ENCODE measurements around the gene ZBTB20.

Gene ZBTB20

DNA sequence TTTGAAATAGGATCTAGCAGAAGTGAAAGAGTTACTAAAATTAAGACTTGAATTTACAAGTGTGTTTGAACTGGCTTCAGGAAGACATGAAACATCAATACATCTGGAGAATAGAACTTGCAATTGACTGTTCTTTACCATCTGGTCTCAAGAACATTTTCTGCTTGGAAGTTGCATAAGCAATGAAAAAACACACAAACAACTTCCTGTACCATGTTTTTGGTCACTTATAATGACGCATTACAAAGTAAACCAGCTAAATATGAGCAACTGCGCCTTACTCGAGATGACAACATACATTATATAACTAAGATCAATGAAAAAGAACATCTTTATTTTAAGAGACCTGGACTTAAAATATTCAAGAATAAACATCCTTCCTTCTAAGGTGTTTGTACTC, 740.8 kb downstream of the ZBTB20 start:
- DNase-seq (ENCODE audit: low spot score), result peak; percentile 13

DNA sequence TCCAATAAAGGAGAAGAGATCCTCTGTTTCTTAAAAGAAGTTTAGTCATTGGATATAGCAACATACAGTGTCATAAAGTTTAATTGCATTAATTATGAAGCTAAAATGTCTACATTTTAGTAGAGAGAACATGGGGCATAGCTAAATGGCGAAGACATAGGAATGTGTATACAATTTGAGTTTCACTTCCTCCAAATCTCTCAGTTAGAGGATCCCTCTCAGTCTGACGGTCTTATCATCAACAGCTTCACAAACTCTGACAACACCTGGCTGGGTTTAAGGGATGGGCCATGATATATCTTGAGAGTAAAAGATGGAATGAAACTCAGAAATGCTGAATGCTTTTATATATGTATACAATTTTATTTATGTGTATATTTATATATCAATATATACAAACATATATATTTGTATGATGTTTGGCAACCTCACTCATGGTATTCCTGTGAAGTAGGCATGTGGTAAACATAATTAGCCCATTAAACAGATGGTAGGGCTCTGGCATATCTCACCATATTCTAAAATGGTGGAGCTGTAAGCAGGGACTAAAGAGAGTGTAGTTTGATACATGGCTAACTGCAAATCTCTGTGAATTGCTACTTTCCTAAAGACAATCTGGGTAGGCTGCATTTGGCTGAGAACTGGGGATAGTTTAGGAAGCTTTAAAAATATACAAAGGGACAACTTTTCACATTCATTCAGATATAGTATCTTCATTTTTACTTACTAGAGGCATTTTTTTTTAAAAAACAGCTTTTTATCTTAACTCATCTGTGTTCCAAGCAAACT, 741.7 kb downstream of the ZBTB20 start:
- no peak for DNase-seq (ENCODE audit: low spot score)

DNA sequence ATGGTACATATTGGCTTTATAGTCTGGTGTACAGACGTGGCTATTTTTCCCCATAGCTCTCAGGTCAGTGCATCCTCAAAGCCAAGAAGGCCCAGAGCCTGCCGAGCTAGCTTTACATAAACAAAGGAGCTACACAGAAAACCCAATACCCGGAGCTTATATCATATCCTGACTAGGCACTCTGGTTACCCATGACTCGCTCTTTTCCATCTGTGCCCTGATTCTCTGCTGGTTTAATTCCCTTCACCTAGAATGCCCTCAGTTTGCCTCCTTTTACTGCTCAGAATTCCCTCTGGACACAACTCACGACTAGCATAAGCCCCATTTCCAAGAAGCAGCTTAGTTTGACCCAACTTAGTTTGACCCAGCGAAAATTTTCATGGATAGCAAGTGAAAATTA, 742.5 kb downstream of the ZBTB20 start:
- no peak for DNase-seq (ENCODE audit: low spot score)

DNA sequence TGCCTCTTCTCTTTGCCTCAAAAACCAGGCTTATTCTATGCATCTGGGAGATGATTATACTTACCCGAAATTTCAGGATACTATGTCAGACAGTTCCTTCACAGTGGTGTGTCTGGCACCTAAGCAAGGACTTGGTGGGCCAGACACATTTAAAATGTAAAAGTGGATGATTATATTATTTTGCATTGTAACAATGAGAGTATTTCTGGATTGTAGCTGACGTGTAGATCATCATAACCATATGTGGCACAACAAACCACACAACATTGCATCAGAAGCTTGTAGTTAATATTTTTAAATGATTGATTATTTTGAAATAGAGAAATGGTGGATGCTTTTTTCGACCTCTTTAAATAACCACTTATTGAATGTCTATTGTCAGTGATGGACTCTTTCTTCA, 744.2 kb downstream of the ZBTB20 start:
- DNase-seq (ENCODE audit: low spot score), result no peak

DNA sequence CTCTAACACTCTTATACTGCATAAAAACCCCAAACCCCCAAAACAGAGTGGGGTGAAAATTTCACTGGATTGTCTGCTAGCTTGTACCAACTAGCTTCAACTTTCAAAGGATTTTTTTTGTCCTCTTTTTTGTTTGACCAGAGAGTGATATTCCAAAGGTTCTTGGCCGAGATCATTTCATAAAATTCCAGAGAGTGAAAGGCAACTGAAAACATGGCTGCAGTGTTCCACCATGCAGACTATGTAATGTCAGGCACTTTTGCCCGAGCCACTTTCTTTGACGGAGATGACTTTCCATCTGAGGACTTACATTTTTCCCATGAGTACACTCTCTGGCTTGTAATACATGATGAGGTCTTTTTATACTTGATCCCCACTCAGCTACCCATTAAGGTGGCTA, 745.7 kb downstream of the ZBTB20 start:
- DNase-seq (ENCODE audit: low spot score), result no peak

DNA sequence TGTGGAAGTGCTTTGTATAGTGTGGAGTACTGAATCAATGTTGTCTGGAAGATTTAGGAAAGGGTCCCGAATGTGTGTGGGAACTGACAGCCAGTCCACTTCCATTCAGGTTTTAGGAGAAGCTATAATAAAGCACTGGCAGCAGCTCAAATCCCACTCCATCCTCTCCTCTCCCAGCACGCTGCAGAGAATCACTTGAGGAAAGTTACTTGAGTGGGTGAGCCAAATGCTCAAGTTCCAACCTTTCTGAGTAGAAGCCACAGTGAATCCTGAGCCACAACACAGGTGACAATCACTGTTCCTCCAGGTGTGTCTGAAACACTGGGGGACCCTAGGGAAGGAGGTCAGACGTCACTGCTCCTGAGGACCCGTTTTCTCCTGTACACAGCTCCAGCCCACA, 746.7 kb downstream of the ZBTB20 start:
- no peak for DNase-seq (ENCODE audit: low spot score)

DNA sequence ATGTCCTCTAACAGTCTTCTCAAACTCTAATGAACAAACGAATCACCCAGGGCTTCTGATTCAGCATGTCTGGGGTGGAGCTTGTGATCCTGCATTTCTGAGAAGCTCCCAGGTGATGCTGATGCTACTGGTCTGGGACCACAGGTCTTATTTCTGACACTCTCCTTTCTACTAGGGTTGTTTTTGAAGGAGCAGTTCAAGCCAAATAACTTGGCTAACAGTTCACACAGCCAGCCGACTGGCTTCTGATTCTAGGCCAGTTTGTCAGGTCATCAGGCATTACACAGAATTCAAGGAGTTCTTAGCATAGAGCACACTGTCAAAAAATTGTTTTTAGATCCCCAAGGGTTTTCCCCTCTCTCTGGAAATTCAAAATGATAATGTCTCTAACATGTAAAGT, 752.5 kb downstream of the ZBTB20 start:
- no peak for DNase-seq (ENCODE audit: low spot score)

DNA sequence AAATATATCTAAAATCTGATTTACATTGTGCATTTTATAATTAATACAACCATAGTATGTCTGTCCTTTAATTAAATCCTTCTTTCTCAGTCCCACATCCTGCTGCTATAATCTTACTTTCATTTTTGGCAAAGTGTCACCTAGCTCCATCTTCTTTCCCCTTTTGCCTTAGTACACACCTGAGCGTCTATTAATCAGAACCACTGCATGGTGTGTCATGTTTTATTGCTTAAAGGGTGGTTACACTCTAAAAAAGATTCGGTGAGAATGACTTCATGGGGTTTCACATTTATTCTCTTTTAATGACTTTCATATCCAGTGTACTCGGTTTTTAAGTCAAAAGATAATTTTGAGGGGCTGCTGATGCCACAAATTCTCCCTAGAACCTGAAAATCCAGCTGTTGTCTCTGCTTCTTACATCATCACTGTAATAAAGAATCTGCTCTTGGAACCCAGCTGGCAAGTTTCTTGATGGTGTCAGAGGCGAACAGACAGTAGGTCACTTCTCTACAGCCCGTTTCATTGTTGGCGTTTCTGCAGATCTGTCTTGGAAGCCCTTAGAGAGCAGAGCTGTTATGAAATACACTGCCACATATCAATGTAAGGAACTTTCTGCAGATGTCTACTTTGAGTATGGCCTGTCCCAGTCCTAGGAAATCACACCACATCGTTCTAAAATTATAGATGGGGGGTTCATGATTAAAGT, 753.6 kb downstream of the ZBTB20 start:
- no peak for DNase-seq (ENCODE audit: low spot score)

DNA sequence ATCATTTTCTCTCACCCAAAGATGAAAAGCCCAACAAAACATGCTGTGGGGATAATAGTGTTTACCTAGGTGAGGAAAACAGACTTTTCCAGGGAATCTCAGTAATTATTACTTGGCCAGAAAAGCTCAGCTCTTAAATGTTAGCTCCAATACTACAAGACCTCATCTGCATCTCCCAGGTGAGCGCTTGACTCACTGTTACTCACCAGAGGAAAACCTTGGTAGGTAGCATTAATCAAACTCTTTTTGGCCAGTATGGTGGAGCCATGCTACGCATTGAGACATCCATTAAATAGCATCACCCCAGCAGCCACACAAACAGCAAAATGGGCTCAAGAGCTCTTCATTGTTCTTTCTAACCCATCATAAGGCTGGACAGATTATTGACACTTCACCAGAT, 754.3 kb downstream of the ZBTB20 start:
- no peak for DNase-seq (ENCODE audit: low spot score)

DNA sequence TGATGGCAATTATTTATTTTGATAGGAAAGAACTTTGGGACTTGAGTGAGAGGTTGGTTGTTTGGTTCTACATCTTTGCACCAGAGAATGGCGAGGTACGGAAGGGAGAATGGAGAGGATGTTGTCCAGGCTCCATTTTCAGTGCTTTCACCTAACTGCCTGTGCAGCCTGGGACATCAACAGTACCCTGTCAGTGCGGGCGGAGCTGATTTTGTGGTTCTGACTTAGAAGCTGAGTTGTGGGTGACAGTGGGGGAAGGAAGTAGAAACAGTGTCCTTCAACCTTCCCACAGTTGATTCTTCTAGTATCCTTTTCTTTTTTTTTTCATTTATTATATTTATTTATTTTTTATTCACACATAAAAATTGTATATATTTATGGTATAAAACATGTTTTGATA, 757.9 kb downstream of the ZBTB20 start:
- DNase-seq (ENCODE audit: low spot score), result no peak

DNA sequence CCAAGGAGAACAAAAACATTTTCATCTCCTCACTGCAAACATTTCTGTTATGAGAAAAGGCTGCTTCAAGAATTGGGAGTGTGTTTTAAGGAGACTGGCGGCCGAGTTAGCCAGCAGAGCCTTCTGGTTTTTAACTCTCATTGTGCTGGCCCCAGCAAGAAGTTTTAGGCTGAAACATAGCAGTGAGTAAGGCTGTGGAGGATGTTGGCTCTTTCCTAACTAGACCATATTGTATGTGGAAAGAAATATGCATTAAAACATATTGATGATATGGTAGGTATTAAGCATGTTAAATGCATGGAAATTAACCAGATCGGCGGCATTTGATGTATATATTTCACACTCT, 762.6 kb downstream of the ZBTB20 start:
- peak; percentile 13 for DNase-seq (ENCODE audit: low spot score)

DNA sequence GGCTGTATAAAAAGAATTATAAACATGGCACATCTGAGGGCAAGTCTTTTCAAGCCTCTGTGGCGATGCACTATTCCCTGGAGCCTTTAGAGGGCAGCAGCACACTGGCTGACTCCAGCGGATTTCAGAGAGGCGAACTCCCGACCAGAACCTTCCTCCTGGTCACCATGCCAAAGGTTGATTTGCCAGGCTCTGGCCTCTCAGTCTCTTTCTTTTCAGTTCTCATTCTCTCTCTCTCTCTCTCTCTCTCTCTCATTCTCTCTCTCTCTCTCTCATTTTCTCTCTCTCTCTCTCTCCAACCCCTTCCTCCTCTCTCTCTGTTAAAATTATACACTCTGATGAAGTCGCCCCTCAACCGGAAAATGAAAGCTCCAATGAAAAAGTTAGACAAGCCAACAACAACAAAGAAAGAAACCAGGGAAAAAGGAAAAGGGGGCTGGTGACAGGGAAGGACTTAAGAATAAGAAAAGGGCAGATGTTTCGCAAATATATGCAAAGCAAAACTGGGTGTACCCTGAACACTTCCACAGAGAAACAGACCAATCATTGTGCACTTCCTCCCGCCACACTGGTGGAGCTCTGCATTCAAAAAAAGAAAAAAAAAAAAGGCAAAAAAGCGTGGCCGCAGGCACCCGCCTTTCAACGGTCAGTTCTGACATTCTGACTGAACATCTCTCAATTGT, 763.1 kb downstream of the ZBTB20 start:
- DNase-seq (ENCODE audit: low spot score), result peak; percentile 87

DNA sequence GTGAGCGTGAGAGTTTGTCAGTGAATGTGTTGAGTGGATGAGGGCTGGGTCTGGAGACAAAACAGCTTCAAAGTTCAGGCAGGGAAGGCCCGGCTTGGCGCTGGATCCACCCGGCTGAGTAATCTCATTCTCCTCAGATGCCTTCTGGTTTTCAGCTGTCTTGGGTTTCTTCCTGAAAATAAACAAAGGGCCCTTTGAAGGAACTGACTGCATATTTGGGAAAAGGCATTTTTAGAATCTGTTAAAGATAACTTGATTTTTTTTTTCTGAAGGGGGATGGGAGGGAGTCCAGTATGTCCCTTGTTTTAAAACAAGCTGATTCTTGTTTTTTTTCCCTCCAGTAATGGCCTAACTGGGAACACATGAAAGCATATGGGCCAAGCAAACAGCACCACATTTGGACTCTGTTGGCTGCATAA, 766.8 kb downstream of the ZBTB20 start:
- DNase-seq (ENCODE audit: low spot score), result peak; percentile 83

DNA sequence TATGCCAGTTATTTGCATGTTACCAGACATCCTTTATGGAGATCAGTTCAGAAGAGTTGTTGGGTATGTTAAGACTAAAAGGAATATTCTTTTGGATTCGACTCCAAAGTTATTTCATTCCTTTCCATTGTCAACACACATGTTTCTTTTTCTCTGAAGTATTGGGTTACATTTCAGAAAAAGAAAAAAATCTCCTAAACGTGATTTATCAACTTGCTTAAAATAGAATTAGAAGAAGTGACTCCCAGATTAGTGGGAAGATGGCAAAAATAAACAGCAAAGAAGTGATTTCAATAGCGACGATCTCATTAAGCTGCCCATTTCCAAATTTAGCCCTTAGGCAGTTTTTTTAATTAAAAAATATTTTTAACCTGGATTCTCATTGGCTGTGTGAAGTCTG, 767.8 kb downstream of the ZBTB20 start:
- no peak for DNase-seq (ENCODE audit: low spot score)

DNA sequence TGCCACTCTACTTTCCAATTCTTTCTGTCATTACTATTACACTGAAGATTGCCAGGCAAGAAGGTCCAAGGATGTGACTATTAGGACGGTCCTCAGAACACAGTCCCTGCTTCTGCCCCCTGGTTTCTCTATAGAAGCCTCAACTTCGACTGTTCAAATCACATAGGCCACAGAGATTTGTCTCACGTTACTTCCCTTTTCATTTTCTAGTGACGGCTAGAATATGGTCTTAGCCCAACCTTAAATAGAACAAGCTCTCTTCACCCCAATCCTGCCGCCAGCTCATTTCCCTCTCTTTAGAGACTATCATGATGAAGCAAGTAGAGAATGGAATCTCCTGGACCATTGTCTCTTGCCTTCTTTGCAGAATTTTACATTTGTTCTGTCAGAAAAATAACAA, 768.3 kb downstream of the ZBTB20 start:
- no peak for DNase-seq (ENCODE audit: low spot score)

DNA sequence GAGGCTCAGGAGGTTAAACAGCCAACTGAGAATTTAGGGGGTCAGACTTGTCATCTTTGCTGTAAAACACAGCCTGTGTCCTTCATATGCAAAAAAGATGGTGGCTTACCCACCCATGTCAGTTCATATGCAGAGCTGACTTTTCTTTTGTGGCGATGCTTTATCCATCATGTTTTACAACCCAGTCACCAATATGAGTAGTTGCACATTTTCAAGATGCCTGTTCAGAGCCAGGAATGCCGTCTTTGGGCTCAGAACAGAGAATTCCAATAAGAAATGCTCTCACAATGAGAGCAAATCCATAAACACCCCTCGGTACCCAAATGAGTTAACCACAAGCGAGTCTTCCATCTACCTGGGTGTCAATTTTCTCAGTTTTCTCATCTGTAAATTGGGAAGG, 769.7 kb downstream of the ZBTB20 start:
- no peak for DNase-seq (ENCODE audit: low spot score)

DNA sequence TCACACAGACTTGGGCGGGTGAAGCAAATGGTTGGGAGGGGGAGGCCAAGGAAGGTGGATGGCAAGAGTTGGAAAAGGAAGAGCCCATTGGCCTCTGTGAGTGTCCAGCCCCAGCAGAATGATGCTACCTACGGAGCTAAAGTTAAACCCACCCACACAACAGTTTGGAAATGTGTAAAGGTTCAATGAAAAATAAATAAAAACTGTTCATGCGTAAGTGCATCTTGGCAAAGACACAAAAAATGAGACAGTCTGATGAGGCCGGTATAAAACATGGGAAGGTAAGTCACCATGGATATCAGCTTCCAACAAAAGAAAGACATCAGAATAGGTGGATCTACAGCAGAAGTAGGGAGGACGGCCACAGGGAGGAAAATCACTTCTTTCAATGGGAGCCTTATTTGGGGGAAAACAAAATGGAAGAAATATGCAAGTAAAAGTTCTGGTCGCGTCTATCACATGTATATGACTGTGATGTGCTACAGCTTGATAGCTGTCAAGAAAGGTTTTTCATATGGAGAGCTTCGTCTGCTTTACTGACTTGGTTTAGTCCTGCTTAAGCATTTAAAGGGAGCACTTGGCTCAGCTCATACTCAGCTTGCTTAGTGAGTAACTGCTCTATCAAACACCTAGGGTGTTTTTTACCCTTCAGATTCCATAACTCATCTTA, 770.4 kb downstream of the ZBTB20 start:
- DNase-seq (ENCODE audit: low spot score), result no peak

DNA sequence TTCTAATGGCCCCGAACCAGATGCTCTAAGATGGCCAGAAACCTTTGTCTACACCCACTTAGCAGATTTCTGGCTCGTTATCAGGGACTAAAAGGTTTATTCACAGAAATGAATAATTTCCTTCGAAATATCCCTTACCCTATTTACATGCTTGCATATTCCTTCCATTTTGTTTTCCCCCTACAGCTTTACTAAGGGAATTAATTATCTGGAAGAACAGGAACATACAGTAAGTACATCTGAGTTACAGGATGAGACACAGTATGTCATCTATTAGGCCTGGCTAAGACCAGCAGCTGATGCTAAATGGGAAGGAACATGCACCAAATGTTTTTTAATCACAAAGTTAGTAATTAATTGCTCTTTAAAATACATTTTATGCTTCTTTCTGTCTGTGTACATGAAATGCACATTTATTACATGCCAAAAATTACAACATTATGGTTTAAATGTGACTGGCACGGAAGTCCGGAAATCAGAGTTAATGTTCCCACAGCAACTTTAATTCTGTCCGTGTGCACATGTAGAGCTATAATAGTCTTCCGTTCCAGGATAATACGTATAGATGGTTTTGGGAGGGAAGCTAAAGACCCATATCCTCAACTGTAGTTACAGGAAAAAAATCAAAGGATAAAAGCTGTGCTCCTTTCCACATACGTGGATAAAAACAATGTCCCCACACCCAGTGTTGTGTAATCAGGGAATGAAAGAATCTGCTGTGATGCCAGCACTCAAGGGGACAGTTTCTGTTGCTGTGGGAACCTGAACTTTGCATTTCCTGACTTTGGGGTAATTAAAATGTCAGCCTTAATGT, 771.3 kb downstream of the ZBTB20 start:
- peak; percentile 59 for DNase-seq (ENCODE audit: low spot score)

DNA sequence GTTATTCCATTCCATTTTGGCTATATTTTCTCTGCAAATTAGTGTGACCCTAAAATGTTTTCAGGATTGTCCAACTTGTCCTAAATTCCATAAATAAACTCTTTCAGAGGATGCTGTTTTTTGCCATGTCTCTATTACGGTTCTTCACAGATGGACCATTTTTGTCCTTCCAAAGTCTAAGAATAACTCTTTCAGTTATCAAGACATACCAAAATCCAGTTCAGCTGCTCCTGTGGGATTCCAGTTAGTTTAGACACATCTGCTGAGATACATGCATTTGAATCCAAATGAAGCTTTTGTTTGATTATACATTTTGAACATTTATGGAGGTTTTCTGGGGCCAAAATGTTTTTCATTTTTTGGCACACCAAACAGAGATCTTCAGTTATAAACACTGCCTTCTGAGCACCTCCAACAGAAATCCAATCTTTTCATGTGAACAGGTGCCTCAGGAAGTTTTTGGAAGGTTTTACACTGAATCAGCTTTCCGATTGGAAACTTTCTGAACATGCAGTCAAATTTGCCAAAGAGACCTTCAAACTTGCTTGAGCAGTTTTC, 772.6 kb downstream of the ZBTB20 start:
- no peak for DNase-seq (ENCODE audit: low spot score)

DNA sequence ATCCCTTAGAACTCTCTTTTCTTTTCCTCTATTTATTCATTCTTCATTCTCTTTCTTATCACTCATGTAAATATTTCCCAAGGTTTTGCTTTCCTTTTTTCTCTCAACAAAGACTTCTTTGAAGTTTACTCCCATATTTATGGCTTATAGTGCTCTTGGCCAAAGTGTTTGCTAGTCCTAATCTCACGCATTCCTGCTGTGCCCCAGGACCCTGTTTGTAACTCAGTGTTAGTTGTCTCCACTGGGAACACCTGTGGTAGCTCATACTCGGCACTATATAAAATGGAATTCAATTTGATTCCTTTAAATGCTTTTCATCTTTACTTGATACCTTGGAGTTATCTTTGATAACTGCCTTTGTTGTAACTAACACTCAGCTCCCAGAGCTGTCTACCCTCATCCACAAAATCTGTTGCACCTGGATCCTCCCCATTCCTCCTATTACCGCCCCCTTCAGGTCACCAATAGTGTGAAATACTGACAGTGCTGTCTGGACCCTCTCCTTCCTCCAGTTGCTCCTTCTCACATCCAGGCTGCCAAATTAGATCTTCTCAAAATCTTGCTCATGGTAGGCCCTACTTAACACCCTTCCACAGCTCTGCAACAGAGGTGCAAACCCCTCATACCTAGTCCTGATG, 776.4 kb downstream of the ZBTB20 start:
- no peak for DNase-seq (ENCODE audit: low spot score)

DNA sequence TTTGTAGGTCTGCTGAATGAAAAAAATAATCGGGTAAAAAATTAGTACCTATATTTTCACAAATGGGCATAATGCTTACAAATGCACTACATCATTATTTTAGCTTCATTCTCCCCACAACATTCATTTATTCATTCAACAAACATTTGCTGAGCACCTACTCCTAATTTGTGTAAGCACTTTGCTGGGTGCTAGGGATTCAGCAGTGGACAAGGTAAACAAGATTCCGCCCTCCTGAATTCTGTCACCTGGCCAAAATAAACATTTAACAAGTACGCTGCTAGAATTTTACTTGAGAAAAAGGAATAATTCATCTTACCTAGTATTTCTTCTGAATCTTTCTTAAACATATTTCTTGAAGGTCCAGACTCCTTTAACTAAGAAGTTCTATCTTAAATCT, 781.2 kb downstream of the ZBTB20 start:
- DNase-seq (ENCODE audit: low spot score), result no peak

Measured in AG08395 (cell line).